Measurements from ENCODE around the gene DNAAF6. TPM values are rescaled to one million over a fixed set of nuclear protein-coding genes. Genes with fewer than 3 reads are reported as not detected.

DNAAF6 gene
- total and polyA plus RNA-seq, 2 experiments from 2014 or later = not detected

DNA sequence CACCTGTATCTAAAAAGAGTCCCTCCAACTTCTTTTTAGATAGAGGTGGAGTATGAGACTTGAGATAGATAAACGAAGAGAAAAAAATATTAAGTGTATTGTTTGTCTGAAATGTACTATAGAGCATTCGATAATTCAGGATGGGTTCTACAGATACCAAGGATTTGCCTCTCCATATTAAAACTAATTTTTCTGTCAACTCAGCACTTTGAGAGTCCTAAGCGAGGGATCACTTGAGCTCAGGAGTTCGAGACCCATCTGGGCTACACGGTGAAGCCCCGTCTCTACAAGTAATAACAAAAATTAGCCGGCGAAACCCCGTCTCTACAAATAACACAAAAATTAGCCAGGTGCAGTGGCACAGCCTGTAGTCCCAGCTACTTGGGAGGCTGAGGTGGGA is 1.5 kb downstream of the DNAAF6 start:
- Histone ChIP-seq H3K4me1 (ENCODE audit: insufficient read depth) (peaks cover 11% of the 10 kb centered on the region; the same call in 1 of the 2 replicates), H3K36me3 (ENCODE audit: insufficient read depth) (no peaks in the 10 kb centered on the region), H3K79me2 (replicated peaks; ENCODE audit: insufficient read depth) (no peaks in the 10 kb centered on the region), H3K9me2 (ENCODE audit: insufficient read depth) (no peaks in the 10 kb centered on the region), H2AFZ (no peak overlapping the region), H3K27me3 (ENCODE audit: insufficient read depth) (no peaks in the 10 kb centered on the region), H3K4me2 (no peak overlapping the region), H3F3A (replicated peaks; ENCODE audit: low read depth) (no peaks in the 10 kb centered on the region), H4K20me1 (replicated peaks; ENCODE audit: insufficient read depth) (no peaks in the 10 kb centered on the region), H3K27ac (ENCODE audit: low read depth) (no peak overlapping the region), H3K4me3 (no peak overlapping the region)
- H3K27ac Mint-ChIP-seq = no peak overlapping the region
- TF ChIP-seq ZNF114 (CRISPR knock-in tag; IDR thresholded peaks at IDR 0.05) (no peak), EZH2phosphoT487 (IDR thresholded peaks at IDR 0.05; ENCODE audit: unreplicated experiment) (no peak), ZNF331 (CRISPR knock-in tag; IDR thresholded peaks at IDR 0.05; ENCODE audit: low read depth) (no peak), POLR2AphosphoS5 (IDR thresholded peaks at IDR 0.05; ENCODE audit: low read depth) (no peak), EZH2 (IDR thresholded peaks at IDR 0.05; ENCODE audit: low read depth, unreplicated experiment) (no peak)
- TF ChIP-seq, protein P1, sequence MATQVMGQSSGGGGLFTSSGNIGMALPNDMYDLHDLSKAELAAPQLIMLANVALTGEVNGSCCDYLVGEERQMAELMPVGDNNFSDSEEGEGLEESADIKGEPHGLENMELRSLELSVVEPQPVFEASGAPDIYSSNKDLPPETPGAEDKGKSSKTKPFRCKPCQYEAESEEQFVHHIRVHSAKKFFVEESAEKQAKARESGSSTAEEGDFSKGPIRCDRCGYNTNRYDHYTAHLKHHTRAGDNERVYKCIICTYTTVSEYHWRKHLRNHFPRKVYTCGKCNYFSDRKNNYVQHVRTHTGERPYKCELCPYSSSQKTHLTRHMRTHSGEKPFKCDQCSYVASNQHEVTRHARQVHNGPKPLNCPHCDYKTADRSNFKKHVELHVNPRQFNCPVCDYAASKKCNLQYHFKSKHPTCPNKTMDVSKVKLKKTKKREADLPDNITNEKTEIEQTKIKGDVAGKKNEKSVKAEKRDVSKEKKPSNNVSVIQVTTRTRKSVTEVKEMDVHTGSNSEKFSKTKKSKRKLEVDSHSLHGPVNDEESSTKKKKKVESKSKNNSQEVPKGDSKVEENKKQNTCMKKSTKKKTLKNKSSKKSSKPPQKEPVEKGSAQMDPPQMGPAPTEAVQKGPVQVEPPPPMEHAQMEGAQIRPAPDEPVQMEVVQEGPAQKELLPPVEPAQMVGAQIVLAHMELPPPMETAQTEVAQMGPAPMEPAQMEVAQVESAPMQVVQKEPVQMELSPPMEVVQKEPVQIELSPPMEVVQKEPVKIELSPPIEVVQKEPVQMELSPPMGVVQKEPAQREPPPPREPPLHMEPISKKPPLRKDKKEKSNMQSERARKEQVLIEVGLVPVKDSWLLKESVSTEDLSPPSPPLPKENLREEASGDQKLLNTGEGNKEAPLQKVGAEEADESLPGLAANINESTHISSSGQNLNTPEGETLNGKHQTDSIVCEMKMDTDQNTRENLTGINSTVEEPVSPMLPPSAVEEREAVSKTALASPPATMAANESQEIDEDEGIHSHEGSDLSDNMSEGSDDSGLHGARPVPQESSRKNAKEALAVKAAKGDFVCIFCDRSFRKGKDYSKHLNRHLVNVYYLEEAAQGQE (IDR thresholded peaks at IDR 0.05; ENCODE audit: unreplicated experiment) = no peak
- TF ChIP-seq, protein P2, sequence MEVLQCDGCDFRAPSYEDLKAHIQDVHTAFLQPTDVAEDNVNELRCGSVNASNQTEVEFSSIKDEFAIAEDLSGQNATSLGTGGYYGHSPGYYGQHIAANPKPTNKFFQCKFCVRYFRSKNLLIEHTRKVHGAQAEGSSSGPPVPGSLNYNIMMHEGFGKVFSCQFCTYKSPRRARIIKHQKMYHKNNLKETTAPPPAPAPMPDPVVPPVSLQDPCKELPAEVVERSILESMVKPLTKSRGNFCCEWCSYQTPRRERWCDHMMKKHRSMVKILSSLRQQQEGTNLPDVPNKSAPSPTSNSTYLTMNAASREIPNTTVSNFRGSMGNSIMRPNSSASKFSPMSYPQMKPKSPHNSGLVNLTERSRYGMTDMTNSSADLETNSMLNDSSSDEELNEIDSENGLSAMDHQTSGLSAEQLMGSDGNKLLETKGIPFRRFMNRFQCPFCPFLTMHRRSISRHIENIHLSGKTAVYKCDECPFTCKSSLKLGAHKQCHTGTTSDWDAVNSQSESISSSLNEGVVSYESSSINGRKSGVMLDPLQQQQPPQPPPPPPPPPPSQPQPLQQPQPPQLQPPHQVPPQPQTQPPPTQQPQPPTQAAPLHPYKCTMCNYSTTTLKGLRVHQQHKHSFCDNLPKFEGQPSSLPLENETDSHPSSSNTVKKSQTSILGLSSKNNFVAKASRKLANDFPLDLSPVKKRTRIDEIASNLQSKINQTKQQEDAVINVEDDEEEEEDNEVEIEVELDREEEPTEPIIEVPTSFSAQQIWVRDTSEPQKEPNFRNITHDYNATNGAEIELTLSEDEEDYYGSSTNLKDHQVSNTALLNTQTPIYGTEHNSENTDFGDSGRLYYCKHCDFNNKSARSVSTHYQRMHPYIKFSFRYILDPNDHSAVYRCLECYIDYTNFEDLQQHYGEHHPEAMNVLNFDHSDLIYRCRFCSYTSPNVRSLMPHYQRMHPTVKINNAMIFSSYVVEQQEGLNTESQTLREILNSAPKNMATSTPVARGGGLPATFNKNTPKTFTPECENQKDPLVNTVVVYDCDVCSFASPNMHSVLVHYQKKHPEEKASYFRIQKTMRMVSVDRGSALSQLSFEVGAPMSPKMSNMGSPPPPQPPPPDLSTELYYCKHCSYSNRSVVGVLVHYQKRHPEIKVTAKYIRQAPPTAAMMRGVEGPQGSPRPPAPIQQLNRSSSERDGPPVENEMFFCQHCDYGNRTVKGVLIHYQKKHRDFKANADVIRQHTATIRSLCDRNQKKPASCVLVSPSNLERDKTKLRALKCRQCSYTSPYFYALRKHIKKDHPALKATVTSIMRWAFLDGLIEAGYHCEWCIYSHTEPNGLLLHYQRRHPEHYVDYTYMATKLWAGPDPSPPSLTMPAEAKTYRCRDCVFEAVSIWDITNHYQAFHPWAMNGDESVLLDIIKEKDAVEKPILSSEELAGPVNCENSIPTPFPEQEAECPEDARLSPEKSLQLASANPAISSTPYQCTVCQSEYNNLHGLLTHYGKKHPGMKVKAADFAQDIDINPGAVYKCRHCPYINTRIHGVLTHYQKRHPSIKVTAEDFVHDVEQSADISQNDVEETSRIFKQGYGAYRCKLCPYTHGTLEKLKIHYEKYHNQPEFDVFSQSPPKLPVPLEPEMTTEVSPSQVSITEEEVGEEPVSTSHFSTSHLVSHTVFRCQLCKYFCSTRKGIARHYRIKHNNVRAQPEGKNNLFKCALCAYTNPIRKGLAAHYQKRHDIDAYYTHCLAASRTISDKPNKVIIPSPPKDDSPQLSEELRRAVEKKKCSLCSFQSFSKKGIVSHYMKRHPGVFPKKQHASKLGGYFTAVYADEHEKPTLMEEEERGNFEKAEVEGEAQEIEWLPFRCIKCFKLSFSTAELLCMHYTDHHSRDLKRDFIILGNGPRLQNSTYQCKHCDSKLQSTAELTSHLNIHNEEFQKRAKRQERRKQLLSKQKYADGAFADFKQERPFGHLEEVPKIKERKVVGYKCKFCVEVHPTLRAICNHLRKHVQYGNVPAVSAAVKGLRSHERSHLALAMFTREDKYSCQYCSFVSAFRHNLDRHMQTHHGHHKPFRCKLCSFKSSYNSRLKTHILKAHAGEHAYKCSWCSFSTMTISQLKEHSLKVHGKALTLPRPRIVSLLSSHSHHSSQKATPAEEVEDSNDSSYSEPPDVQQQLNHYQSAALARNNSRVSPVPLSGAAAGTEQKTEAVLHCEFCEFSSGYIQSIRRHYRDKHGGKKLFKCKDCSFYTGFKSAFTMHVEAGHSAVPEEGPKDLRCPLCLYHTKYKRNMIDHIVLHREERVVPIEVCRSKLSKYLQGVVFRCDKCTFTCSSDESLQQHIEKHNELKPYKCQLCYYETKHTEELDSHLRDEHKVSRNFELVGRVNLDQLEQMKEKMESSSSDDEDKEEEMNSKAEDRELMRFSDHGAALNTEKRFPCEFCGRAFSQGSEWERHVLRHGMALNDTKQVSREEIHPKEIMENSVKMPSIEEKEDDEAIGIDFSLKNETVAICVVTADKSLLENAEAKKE (CRISPR knock-in tag; IDR thresholded peaks at IDR 0.05) = no peak
- H3K27me3 Mint-ChIP-seq (ENCODE audit: insufficient read depth, low read depth, poor library complexity) = peaks cover 3% of the 10 kb centered on the region
- no peaks in the 10 kb centered on the region for H3K9me3 Mint-ChIP-seq
- H3K36me3 Mint-ChIP-seq (ENCODE audit: low read depth) = no peaks in the 10 kb centered on the region
- no peak overlapping the region for H3K4me3 Mint-ChIP-seq
- no peak for ATAC-seq
- peaks cover 10% of the 10 kb centered on the region; the same call in 2 of the 3 replicates for H3K4me1 Mint-ChIP-seq
- DNase-seq (ENCODE audit: low spot score) = no peak
